DLD1 (cell line): ENCODE measurements around the gene KCNAB1.

Experiments
- in situ Hi-C: cut with HindIII; loops from 2 replicates; pipeline ENCODE4 v1.10.0; 2017; ENCODE audit warnings: low sequenced_read_pairs

The KCNAB1 gene

DNA sequence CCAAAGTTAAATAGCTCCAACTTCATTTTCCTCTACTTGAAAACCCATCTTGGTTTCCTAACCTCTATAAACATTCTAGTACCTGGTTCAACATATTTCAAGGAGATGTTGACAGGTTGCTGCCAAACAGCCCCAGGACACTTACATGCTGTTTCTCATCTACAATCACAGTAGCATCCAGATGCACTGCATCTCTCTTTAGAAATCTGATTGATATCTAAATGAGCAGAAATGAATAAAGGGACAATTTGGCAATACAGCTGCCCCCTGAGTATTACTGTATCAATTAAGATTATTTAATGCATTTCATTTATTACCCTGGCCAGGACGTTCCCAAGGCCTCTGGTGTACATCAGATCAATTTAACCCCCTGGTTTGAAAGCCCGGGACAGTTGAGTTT, 360.6 kb downstream of the KCNAB1 start:
- in situ Hi-C loops = no loop called here

- in situ Hi-C loops = no loop called here
Observed at GRCh38 chr3:156483002-156483401, 362.6 kb downstream of the KCNAB1 start.

DNA sequence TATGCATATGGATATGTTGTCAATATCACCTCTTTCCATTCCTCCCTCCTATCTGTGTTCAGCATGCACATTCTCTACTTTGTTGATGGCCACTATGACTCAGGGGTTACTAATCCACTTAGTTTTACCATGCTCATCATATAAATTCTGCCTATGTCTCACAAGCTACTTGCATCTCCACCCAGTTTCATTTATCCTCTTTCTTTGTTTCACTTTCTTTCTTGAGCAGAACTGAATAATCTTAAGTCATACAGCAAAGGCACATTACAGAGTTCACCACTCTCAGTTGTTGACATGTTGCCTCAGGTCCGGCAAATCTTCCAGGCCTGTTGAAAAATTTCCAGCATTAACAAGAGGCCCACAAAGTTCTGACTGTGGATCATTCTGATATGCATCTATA, 363.0 kb downstream of the KCNAB1 start:
- in situ Hi-C loops = no loop called here

DNA sequence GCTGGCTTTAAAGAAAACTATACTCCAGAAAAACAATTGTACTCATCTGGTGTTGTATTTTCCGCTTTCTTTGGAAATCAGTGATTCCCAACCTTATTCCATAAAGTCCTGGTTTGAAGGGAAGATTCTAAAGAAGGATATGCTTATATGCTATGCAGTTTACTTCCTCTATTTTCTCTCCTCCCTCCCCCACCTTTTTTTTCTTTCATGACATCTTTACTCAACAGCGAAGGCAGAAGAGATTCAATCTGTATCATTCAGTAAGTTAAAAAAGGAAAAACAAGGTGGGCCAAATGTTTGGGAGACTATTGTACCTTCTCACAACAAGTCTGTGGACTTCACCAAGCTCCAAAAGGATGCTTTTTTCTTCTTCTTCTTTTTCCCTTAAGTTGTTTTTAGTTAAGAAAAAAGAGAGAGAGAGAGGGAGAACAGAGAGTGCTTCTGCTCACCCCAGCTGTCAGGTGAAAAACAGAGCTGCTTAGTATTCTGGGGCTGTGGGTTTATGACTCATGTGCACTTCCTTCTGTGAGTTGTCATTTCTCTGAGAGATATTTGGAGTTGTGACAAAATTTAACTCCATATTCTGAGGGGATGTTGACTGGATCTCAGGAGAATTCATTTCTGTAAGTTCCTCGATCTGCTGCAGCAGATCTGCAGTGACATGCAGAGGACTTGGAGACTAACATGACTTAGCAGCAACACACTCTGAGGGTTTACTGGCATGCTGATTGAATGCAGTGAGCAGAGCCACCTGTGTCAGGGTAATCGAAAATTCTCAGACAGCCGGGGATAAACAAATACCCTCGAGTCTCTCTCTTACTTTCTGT, 363.8 kb downstream of the KCNAB1 start:
- in situ Hi-C loops = no loop called here

GRCh38 chr3:156488767-156489166, 368.4 kb downstream of the KCNAB1 start:
- in situ Hi-C loops = no loop called here

GRCh38 chr3:156489462-156489911, 369.1 kb downstream of the KCNAB1 start:
- in situ Hi-C loops = no loop called here

GRCh38 chr3:156491192-156491591, 370.8 kb downstream of the KCNAB1 start:
- in situ Hi-C loops = no loop called here

DNA sequence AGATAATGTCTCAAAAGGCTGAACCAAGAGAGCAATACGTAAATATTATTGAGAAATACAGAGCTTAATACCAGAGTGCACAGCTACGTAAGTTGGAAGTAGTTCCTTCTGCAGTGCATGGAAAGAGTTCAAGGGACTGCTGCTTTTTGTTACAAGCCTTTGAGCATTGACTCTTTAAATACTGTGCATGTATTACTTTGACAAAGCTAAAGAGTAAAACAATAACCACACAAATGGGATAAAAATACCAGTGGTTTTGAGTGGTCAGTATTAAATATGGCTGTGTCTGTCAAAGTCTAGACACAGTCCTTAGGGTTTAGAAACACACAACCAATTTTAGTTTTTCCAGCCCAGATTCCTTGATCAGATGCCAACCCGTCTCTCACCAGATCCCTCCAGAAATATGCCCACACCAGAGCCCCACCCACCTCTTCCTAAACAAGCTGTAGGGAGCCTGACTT, 372.5 kb downstream of the KCNAB1 start:
- in situ Hi-C loops = no loop called here

- in situ Hi-C loops = no loop called here
Observed at GRCh38 chr3:156493887-156494286, 373.5 kb downstream of the KCNAB1 start.

DNA sequence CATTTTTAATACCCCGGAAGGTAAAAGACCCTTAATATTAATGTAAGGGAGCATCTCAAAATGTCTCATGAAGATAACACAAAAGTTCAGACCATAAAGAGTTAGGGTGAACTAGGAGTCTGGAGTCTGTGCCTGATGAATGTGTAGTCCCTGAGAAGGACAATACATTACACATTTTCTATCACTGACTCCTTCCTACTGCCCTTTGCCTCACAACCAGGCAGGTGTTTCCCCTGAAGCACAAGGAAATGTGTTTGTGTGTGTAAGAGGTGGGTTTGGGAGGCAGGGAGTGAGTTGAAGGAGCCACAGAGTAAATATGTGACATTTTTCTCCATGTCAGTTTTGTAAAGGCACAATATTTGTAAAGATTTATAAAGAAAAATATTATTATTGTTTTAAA, 375.4 kb downstream of the KCNAB1 start:
- in situ Hi-C loops = no loop called here

GRCh38 chr3:156497326-156497725, 376.9 kb downstream of the KCNAB1 start:
- in situ Hi-C loops = no loop called here

GRCh38 chr3:156498307-156498706, 377.9 kb downstream of the KCNAB1 start:
- in situ Hi-C loops = no loop called here

DNA sequence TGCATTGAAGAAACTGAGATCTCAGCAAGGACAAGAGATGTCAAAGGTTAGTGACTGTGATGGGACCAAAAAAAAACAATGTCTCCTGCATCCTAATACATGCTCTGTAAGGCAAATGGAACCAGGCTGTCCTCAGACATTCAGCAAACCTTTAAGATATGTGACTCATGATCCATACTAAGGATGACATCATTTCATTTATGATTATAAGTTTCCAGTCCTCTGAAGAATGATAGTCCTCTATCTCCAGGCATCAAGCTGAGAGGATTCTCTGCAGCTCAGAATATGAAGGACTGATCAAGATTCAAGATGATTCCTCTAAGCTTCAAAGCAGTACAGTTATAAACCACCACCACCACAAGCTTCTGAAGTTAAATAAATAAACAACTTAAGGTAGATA, 386.9 kb downstream of the KCNAB1 start:
- in situ Hi-C loops = loop anchor here (25.0 kb wide), 1 partner anchor 630 kb away; no protein-coding TSS in a partner anchor

DNA sequence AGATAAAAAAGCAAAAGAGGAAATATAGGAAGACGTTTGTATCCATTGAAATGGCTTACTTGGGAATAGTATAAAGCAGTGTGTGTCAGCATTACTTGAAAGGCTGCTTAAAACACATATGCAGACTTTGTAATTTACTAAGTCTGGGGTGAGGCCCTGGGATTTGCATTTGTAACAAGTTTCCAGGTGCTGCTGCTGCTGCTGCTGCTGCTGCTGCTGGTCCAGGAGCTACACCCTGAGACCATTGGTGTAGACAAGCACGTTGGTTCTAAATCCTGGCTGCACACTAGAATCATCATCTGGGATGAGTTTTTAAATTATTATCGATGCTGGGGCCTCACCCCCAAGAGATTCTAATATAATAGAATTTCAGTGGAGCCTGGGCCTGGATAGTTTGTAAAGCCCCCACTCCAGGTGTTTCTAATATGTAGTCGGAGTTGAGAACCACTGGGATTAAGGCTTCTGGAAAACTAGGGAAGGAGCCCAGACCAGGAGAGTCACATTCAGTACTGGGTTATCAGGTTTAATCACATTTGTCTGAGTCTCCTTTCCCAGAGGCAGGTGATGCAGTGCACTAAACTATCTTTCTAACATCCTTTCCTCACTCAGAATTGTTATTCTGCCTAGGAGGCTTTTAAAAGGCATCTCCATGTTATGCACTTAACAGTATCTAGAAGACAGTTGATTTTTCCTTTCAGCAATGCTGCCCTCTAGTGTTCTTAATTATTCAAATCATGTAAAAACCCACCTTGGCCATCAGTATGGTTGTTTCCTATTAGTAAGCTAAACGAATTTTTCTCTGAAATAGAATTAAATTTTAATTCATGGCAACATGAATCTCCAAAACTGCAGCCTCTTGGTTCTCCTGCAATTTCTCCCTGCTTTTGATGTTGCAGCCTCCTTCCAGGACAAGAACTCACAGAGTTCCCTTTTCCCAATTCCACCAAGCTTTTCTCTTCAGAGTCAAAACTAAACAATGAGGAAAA, 389.1 kb downstream of the KCNAB1 start:
- in situ Hi-C loops = loop anchor here (25.0 kb wide), 1 partner anchor 628 kb away; no protein-coding TSS in a partner anchor

GRCh38 chr3:156511987-156512677, 391.8 kb downstream of the KCNAB1 start:
- in situ Hi-C loops = loop anchor here (25.0 kb wide), 1 partner anchor 625 kb away; no protein-coding TSS in a partner anchor

DNA sequence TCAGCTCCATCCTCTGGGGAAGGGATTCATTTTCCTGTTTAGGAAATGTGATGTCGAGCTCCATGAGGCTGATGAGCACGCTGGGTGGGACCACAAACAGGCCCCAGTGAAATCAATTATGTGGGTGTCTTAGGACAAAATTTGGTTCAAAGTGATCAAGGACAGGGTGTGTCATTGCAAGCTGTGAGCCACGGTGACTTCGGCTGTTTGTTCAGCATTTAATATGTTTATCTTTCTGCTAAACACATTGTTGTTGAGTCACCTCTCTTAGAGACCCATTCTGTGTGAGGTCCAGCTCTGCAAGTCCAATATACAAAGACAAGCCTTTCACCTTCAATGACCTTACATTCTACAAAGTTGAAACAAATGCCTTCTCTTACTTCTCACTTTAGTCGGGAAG, 393.2 kb downstream of the KCNAB1 start:
- in situ Hi-C loops = loop anchor here (25.0 kb wide), 1 partner anchor 624 kb away; no protein-coding TSS in a partner anchor

GRCh38 chr3:156516284-156516683, 395.9 kb downstream of the KCNAB1 start:
- in situ Hi-C loops = loop anchor here (25.0 kb wide), 1 partner anchor 621 kb away; no protein-coding TSS in a partner anchor

DNA sequence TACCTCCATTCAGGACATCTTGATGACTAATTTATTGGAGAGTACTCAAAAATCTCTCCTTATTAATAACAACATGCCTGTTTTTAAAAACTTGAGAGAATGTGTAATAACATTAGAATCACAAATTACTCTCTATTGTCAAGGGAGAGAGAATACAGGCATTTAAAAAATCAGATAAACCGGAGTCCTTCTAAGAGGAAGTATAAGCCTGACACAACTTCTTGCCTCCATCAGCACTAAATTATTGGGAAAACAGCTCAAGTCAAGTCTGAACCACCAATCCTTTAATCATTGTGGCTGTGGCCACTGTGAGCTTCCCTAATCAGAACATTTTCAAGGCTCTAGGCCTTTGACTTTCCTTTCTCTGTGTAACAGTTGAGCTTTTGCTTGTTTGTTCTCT, 396.6 kb downstream of the KCNAB1 start:
- in situ Hi-C loops = loop anchor here (25.0 kb wide), 1 partner anchor 620 kb away; no protein-coding TSS in a partner anchor

- in situ Hi-C loops = loop anchor here (25.0 kb wide), 1 partner anchor 619 kb away; no protein-coding TSS in a partner anchor
Observed at GRCh38 chr3:156518726-156519125, 398.3 kb downstream of the KCNAB1 start.

- in situ Hi-C loops = loop anchor here (25.0 kb wide), 1 partner anchor 618 kb away; no protein-coding TSS in a partner anchor
Observed at GRCh38 chr3:156519758-156520162, 399.4 kb downstream of the KCNAB1 start.
